ENCODE data around the gene NUP214. TPM values are rescaled to one million over a fixed set of nuclear protein-coding genes. Genes with fewer than 3 reads are reported as not detected.

NUP214 gene
- polyA plus RNA-seq, 1 of the 3 experiments (the other 2 are of a cell fraction) = 8.0 TPM

DNA sequence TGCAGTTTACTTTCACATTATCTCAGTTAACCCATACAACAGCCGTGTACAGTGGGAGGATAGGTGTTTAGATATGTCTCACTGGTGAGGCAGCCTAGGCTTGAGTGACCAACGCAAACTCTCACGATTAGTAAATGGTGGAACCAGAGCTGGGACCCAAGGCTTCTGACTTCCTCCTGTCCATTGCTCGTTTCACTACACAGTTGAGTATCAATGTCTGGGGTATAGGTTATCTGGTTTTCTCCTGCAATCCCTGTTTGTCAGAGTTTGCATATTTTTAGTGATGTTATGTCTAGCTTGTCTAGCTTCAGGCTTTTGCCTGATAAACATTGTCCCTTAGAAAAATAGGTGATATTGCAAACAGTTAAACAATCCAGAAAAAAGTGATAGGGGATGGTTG is 62.6 kb downstream of the NUP214 start:
- 95% methylated on average over 4 of the region's 4 CpGs for WGBS (ENCODE audit: low lambda C conversion rate)
- DNase-seq = no peak
- H3K36me3 ChIP-seq (replicated peaks in 1 of 2; ENCODE audit: control insufficient read depth in 1 of 2, insufficient read depth in 2 of 2, low read length in 1 of 2) = peaks cover 56 to 68% of the 10 kb centered on the region in 2 experiments
- no peaks in the 10 kb centered on the region for H3F3A ChIP-seq (replicated peaks; ENCODE audit: insufficient read depth)
- no peak overlapping the region for H2AFZ ChIP-seq (ENCODE audit: low read depth)
- H3K4me3 ChIP-seq (ENCODE audit: low read depth in 2 of 2, low read length in 1 of 2) = no peak overlapping the region
- H3K79me2 ChIP-seq (ENCODE audit: insufficient read depth) = peaks cover 1% of the 10 kb centered on the region; the same call in 1 of the 2 replicates
- no peaks in the 10 kb centered on the region for H3K27me3 ChIP-seq (ENCODE audit: insufficient read depth)
- H3K9ac ChIP-seq = no peak overlapping the region
- H3K4me2 ChIP-seq = no peak overlapping the region
- CTCF ChIA-PET = interaction anchor here (1.1 to 2.1 kb wide), 2 partner anchors 9 to 148 kb away, joined by 3 to 9 read pairs; no protein-coding TSS in a partner anchor
- H3K9me2 ChIP-seq = no peaks in the 10 kb centered on the region
- H3K4me1 ChIP-seq (ENCODE audit: control insufficient read depth in 1 of 2, insufficient read depth in 2 of 2, low read depth in 1 of 2, low read length in 1 of 2) = no peaks in the 10 kb centered on the region
- TF ChIP-seq POLR2AphosphoS5 (IDR thresholded peaks at IDR 0.05; ENCODE audit: low read depth, low read length) (no peak), CHD2 (IDR thresholded peaks at IDR 0.05; ENCODE audit: low read length, partially characterized antibody) (no peak), FOSL2 (IDR thresholded peaks at IDR 0.05; ENCODE audit: borderline replicate concordance, low read depth) (no peak), GABPA (IDR thresholded peaks at IDR 0.05; ENCODE audit: low read depth) (no peak), TAF1 (IDR thresholded peaks at IDR 0.05; ENCODE audit: borderline replicate concordance, low read depth, low read length) (no peak), JUND (IDR thresholded peaks at IDR 0.05) (no peak), EP300 (IDR thresholded peaks at IDR 0.05; ENCODE audit: borderline replicate concordance in 1 of 2, low read depth in 1 of 2, low read length in 1 of 2) (no peak), MEF2A (IDR thresholded peaks at IDR 0.05; ENCODE audit: borderline replicate concordance, low read depth) (no peak), EZH2phosphoT487 (IDR thresholded peaks at IDR 0.05; ENCODE audit: borderline replicate concordance, low read depth) (no peak)
- TF ChIP-seq, protein P1, sequence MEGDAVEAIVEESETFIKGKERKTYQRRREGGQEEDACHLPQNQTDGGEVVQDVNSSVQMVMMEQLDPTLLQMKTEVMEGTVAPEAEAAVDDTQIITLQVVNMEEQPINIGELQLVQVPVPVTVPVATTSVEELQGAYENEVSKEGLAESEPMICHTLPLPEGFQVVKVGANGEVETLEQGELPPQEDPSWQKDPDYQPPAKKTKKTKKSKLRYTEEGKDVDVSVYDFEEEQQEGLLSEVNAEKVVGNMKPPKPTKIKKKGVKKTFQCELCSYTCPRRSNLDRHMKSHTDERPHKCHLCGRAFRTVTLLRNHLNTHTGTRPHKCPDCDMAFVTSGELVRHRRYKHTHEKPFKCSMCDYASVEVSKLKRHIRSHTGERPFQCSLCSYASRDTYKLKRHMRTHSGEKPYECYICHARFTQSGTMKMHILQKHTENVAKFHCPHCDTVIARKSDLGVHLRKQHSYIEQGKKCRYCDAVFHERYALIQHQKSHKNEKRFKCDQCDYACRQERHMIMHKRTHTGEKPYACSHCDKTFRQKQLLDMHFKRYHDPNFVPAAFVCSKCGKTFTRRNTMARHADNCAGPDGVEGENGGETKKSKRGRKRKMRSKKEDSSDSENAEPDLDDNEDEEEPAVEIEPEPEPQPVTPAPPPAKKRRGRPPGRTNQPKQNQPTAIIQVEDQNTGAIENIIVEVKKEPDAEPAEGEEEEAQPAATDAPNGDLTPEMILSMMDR (IDR thresholded peaks at IDR 0.05) = no peak
- POLR2A ChIA-PET = no interaction called here
- H3K27ac ChIP-seq (ENCODE audit: low read depth in 2 of 2, low read length in 1 of 2) = no peak overlapping the region
- no peaks in the 10 kb centered on the region for H3K9me3 ChIP-seq
- H4K20me1 ChIP-seq (ENCODE audit: insufficient read depth) = no peaks in the 10 kb centered on the region

DNA sequence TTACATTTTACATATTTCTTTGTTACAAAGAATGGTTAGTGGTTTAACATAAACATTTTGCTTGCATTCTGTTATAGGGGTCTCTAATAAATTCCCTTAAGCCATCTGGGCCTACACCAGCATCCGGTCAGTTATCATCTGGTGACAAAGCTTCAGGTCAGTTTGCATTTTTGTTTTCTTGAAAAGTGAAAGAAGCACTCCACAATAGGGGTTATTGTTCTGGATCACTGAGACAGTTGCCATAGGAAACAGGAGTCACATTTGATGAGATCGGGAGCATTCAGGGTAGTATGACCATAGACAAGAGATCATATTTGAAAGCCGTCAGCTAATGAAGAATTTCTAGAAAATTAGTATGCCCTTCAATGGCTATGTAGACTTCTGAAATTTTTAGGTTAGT is 63.6 kb downstream of the NUP214 start:
- no peaks in the 10 kb centered on the region for H3F3A ChIP-seq (replicated peaks; ENCODE audit: insufficient read depth)
- H3K79me2 ChIP-seq (ENCODE audit: insufficient read depth) = no peaks in the 10 kb centered on the region; the same call in 1 of the 2 replicates
- no peak overlapping the region for H3K4me2 ChIP-seq
- H4K20me1 ChIP-seq (ENCODE audit: insufficient read depth) = no peaks in the 10 kb centered on the region
- no peaks in the 10 kb centered on the region for H3K4me1 ChIP-seq (ENCODE audit: control insufficient read depth in 1 of 2, insufficient read depth in 2 of 2, low read depth in 1 of 2, low read length in 1 of 2)
- H3K27ac ChIP-seq (ENCODE audit: low read depth in 2 of 2, low read length in 1 of 2) = no peak overlapping the region
- no peaks in the 10 kb centered on the region for H3K9me3 ChIP-seq
- TF ChIP-seq RXRA (IDR thresholded peaks at IDR 0.05; ENCODE audit: borderline replicate concordance, low read depth) = no peak
- no peak for TF ChIP-seq SIN3A (IDR thresholded peaks at IDR 0.05; ENCODE audit: borderline replicate concordance, low read depth, low read length)
- TF ChIP-seq CHD2 (IDR thresholded peaks at IDR 0.05; ENCODE audit: low read length, partially characterized antibody) = no peak
- TF ChIP-seq, protein P2, sequence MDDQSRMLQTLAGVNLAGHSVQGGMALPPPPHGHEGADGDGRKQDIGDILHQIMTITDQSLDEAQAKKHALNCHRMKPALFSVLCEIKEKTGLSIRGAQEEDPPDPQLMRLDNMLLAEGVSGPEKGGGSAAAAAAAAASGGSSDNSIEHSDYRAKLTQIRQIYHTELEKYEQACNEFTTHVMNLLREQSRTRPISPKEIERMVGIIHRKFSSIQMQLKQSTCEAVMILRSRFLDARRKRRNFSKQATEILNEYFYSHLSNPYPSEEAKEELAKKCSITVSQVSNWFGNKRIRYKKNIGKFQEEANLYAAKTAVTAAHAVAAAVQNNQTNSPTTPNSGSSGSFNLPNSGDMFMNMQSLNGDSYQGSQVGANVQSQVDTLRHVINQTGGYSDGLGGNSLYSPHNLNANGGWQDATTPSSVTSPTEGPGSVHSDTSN (IDR thresholded peaks at IDR 0.05) = no peak
- no peak for TF ChIP-seq EP300 (IDR thresholded peaks at IDR 0.05; ENCODE audit: borderline replicate concordance in 1 of 2, low read depth in 1 of 2, low read length in 1 of 2)
- TF ChIP-seq SMC3 (IDR thresholded peaks at IDR 0.05; ENCODE audit: low read depth, low read length) = no peak
- TF ChIP-seq TEAD4 (IDR thresholded peaks at IDR 0.05; ENCODE audit: borderline replicate concordance, insufficient read depth) = no peak
- TF ChIP-seq, protein P3, sequence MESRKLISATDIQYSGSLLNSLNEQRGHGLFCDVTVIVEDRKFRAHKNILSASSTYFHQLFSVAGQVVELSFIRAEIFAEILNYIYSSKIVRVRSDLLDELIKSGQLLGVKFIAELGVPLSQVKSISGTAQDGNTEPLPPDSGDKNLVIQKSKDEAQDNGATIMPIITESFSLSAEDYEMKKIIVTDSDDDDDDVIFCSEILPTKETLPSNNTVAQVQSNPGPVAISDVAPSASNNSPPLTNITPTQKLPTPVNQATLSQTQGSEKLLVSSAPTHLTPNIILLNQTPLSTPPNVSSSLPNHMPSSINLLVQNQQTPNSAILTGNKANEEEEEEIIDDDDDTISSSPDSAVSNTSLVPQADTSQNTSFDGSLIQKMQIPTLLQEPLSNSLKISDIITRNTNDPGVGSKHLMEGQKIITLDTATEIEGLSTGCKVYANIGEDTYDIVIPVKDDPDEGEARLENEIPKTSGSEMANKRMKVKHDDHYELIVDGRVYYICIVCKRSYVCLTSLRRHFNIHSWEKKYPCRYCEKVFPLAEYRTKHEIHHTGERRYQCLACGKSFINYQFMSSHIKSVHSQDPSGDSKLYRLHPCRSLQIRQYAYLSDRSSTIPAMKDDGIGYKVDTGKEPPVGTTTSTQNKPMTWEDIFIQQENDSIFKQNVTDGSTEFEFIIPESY (IDR thresholded peaks at IDR 0.05; ENCODE audit: borderline replicate concordance, low read depth) = no peak
- TF ChIP-seq ELF1 (IDR thresholded peaks at IDR 0.05) = no peak
- TF ChIP-seq POLR2AphosphoS5 (IDR thresholded peaks at IDR 0.05; ENCODE audit: low read depth, low read length) = no peak
- no peak for TF ChIP-seq EZH2phosphoT487 (IDR thresholded peaks at IDR 0.05; ENCODE audit: borderline replicate concordance, low read depth)
- TF ChIP-seq, protein P4, sequence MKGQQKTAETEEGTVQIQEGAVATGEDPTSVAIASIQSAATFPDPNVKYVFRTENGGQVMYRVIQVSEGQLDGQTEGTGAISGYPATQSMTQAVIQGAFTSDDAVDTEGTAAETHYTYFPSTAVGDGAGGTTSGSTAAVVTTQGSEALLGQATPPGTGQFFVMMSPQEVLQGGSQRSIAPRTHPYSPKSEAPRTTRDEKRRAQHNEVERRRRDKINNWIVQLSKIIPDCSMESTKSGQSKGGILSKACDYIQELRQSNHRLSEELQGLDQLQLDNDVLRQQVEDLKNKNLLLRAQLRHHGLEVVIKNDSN (IDR thresholded peaks at IDR 0.05; ENCODE audit: borderline replicate concordance, low read depth) = no peak
- TF ChIP-seq NRF1 (IDR thresholded peaks at IDR 0.05; ENCODE audit: low read depth, low read length) = no peak
- TF ChIP-seq, protein P5, sequence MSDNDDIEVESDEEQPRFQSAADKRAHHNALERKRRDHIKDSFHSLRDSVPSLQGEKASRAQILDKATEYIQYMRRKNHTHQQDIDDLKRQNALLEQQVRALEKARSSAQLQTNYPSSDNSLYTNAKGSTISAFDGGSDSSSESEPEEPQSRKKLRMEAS (IDR thresholded peaks at IDR 0.05; ENCODE audit: low read depth) = no peak
- no peak for TF ChIP-seq TCF12 (IDR thresholded peaks at IDR 0.05)
- no peak for TF ChIP-seq FOSL2 (IDR thresholded peaks at IDR 0.05; ENCODE audit: borderline replicate concordance, low read depth)
- no peak overlapping the region for H3K4me3 ChIP-seq (ENCODE audit: low read depth in 2 of 2, low read length in 1 of 2)
- no peak for DNase-seq
- peaks cover 57 to 66% of the 10 kb centered on the region in 2 experiments for H3K36me3 ChIP-seq (replicated peaks in 1 of 2; ENCODE audit: control insufficient read depth in 1 of 2, insufficient read depth in 2 of 2, low read length in 1 of 2)
- WGBS (ENCODE audit: low lambda C conversion rate) = 97% methylated on average over 3 of the region's 3 CpGs
- ChIA-PET CTCF (interaction anchor here (1.1 to 2.1 kb wide), 2 partner anchors 11 to 147 kb away, joined by 3 to 9 read pairs; no protein-coding TSS in a partner anchor), POLR2A (no interaction called here)
- H2AFZ ChIP-seq (ENCODE audit: low read depth) = no peak overlapping the region
- H3K27me3 ChIP-seq (ENCODE audit: insufficient read depth) = no peaks in the 10 kb centered on the region
- no peak overlapping the region for H3K9ac ChIP-seq
- H3K9me2 ChIP-seq = no peaks in the 10 kb centered on the region

Data from SK-N-SH (cell line).